HepG2 (cell line): ENCODE data around the gene TMEM219. TPM values are rescaled to one million over a fixed set of nuclear protein-coding genes. Genes with fewer than 3 reads are reported as not detected.

ENCODE experiments used
- ATAC-seq: fragments of 200-7000 bp; cut with Tn5 transposase; 3 replicates; pipeline ENCODE4 v1.9.1; 2020; ENCODE audit warnings: mild to moderate bottlenecking, moderate library complexity
- BruUV-seq: library from RNA; stranded (reverse); fragments of 400-500 nt; replicated peaks from 2 replicates; lab custom pipeline; 2021; lab: Mats Ljungman, UMichigan
- CTCF ChIA-PET: fragments of 300-600 bp; formaldehyde crosslinking; extraction: SDS; loops from one replicate; lab custom pipeline; 2021; ENCODE audit warnings: low total read pairs, inconsistent platforms, low intra/inter-chr PET ratio; lab: Yijun Ruan, JAX
- POLR2A ChIA-PET: fragments of 350-600 bp; sonication (Branson Sonifier 250); formaldehyde crosslinking; loops from one replicate; lab custom pipeline; 2020; ENCODE audit warnings: antibody characterized with exemption, inconsistent platforms; lab: Yijun Ruan, JAX
- DNase-seq: peaks from one replicate; pipeline ENCODE4 v3.0.0-alpha.2; 2015; ENCODE audit warnings: low spot score
- FAIRE-seq: peaks from 3 replicates; lab custom pipeline; 2011; peaks lifted over from hg19 to GRCh38; lab: Jason Lieb, UNC
- H2AFZ ChIP-seq: one replicate; pipeline ENCODE4 v1.6.1; 2011; ENCODE audit warnings: low read length, inconsistent platforms
- H3K27ac ChIP-seq: fragments of 300-600 bp; 3 replicates; pipeline ENCODE4 v1.8.0; 2011; ENCODE audit warnings: mixed run types, mild to moderate bottlenecking, mixed read lengths, low read length, inconsistent platforms; ENCODE audit not compliant: insufficient read depth; ENCODE audit errors: extremely low read length
- H3K27me3 ChIP-seq, 2 experiments: fragments of 200-600 bp in 1 of 2; 2 replicates in 1 of 2; 3 replicates in 1 of 2; pipeline versions ENCODE4 v1.6.0 to v1.8.0; 2011; ENCODE audit warnings: low read length in 2 of 2, mild to moderate bottlenecking in 2 of 2, moderate library complexity in 2 of 2, inconsistent platforms in 1 of 2; ENCODE audit not compliant: insufficient read depth in 2 of 2, control insufficient read depth in 1 of 2
- H3K36me3 ChIP-seq, 2 experiments: fragments of 200-600 bp in 1 of 2; replicated peaks in 1 of 2; 2 replicates in 1 of 2; 3 replicates in 1 of 2; pipeline versions ENCODE4 v1.5.1 to v1.8.0; 2011; ENCODE audit warnings: low read length in 2 of 2, inconsistent platforms in 1 of 2; ENCODE audit not compliant: insufficient read depth in 2 of 2, control insufficient read depth in 1 of 2
- H3K4me1 ChIP-seq: 2 replicates; pipeline ENCODE4 v1.5.1; 2012; ENCODE audit warnings: low read length, inconsistent platforms; ENCODE audit not compliant: insufficient read depth
- H3K4me2 ChIP-seq: 2 replicates; pipeline ENCODE4 v1.6.0; 2011; ENCODE audit warnings: low read depth, low read length, inconsistent platforms
- H3K4me3 ChIP-seq, 3 experiments: fragments of 200-600 bp in 1 of 3; sonication (generic), shearing (Covaris generic) in 1 of 3; replicated peaks in 1 of 3; 2 replicates each; pipeline ENCODE4 v1.5.1; 2011 to 2016; ENCODE audit warnings: low read length in 3 of 3, inconsistent platforms in 2 of 3, low read depth in 2 of 3, mild to moderate bottlenecking in 2 of 3, control low read depth in 1 of 3, mixed read lengths in 1 of 3; ENCODE audit not compliant: insufficient read depth in 1 of 3
- H3K79me2 ChIP-seq: one replicate; pipeline ENCODE4 v1.6.1; 2011; ENCODE audit warnings: low read length, inconsistent platforms; ENCODE audit not compliant: insufficient read depth
- H3K9ac ChIP-seq: 2 replicates; pipeline ENCODE4 v1.6.0; 2011; ENCODE audit warnings: mild to moderate bottlenecking, low read depth, low read length, inconsistent platforms; ENCODE audit not compliant: insufficient read depth
- H3K9me3 ChIP-seq: 2 replicates; pipeline ENCODE4 v1.5.1; 2012; ENCODE audit warnings: mild to moderate bottlenecking, low read length
- H4K20me1 ChIP-seq: 2 replicates; pipeline ENCODE4 v1.6.0; 2011; ENCODE audit warnings: inconsistent platforms, mild to moderate bottlenecking, low read length, moderate library complexity; ENCODE audit not compliant: insufficient read depth
- AGO2 ChIP-seq: fragments of 200-400 bp; formaldehyde crosslinking; optimal IDR thresholded peaks from 2 replicates; pipeline ENCODE3; 2017; ENCODE audit warnings: mild to moderate bottlenecking, low read depth, low read length, moderate library complexity
- GMEB2 ChIP-seq: IDR thresholded peaks from 2 replicates; pipeline ENCODE4 v1.6.1; 2016; ENCODE audit warnings: missing biosample characterization, missing genetic modification reagents, low read depth
- PCBP1 ChIP-seq: fragments of 200-400 bp; formaldehyde crosslinking; IDR thresholded peaks from 2 replicates; pipeline ENCODE4 v1.6.1; 2017; ENCODE audit warnings: mild to moderate bottlenecking, low read depth, low read length, borderline replicate concordance
- WGBS: methylation state at CpG from one replicate; pipeline ENCODE4 v1.1.6; 2017; ENCODE audit warnings: low lambda C conversion rate; 5-methylcytosine and 5-hydroxymethylcytosine counted together
- in situ Hi-C: cut with HindIII; loops from 2 replicates; pipeline ENCODE4 v1.10.0; 2017; ENCODE audit warnings: low pct_unique_long_range_greater_than_20kb; ENCODE audit not compliant: extremely low pct_ligation_motif_present
- intact Hi-C: fragments of 100-400 bp; cut with micrococcal nuclease; formaldehyde crosslinking; loops from one replicate; pipeline ENCODE4 v1.10.0; 2022; ENCODE audit not compliant: unreplicated experiment
- polyA plus RNA-seq, 8 experiments: library from polyadenylated mRNA; depleted of rRNA in 3 of 8; stranded (reverse) in 7 of 8; unstranded in 1 of 8; fragments of >200 nt; fragmentation: Illumina TruSeq in 4 of 8; extraction: Trizol in 4 of 8; gene quantifications; 2 replicates each; pipeline versions ENCODE4 v1.2.1 to v1.2.3, GENCODE V29; 2011 to 2016; ENCODE audit warnings: low read depth in 4 of 8, missing spikeins in 1 of 8, mixed read lengths in 1 of 8; ENCODE audit not compliant: insufficient read depth in 1 of 8
- total RNA-seq, 5 experiments: library from RNA; depleted of rRNA; stranded (reverse); fragments of >200 nt; fragmentation: Illumina TruSeq; extraction: Trizol; gene quantifications; 2 replicates each; pipeline ENCODE4 v1.2.3, GENCODE V29; 2016; ENCODE audit warnings: low read depth in 1 of 5

TMEM219 gene
- total and polyA plus RNA-seq, 2 of the 13 experiments (the other 11 are each of a cell fraction or from before 2014, with no cell fraction given) = 105 to 115 TPM

GRCh38 chr16:30000735-30001631 is 39.1 kb downstream of the TMEM219 start:
- no peak for TF ChIP-seq GMEB2 (CRISPR knock-in tag)
- TF ChIP-seq AGO2 = peak; percentile 60
- TF ChIP-seq PCBP1 = peak; percentile 76; the same call in 1 of the 2 replicates
- WGBS = 95% methylated on average over 33 of the region's 33 CpGs
- H3K36me3 ChIP-seq = peaks cover 0 to 3% of the 10 kb centered on the region in 2 experiments; a peak in 1 of 5 replicates
- H3K9me3 ChIP-seq = no peaks in the 10 kb centered on the region
- no peak overlapping the region for H3K27ac ChIP-seq
- H3K79me2 ChIP-seq = peaks cover 9% of the 10 kb centered on the region
- H2AFZ ChIP-seq = no peak overlapping the region
- peaks cover 0 to 5% of the 10 kb centered on the region in 2 experiments; a peak in 1 of 5 replicates for H3K27me3 ChIP-seq
- no peaks in the 10 kb centered on the region for H4K20me1 ChIP-seq
- FAIRE-seq (no peak), ATAC-seq (no peak), DNase-seq (no peak)
- ChIA-PET CTCF (no interaction called here), POLR2A (no interaction called here)
- peaks cover 11% of the 10 kb centered on the region; the same call in 1 of the 2 replicates for H3K4me1 ChIP-seq
- H3K4me3 ChIP-seq = no peak overlapping the region
- H3K9ac ChIP-seq = no peak overlapping the region
- intact Hi-C loops (no loop called here), in situ Hi-C loops (loop anchor here (10.0 kb wide), 1 partner anchor 136 kb away; the partner anchor contains the start of gene CDIPT)
- H3K4me2 ChIP-seq = no peak overlapping the region
- BruUV-seq = no TSS peak
